Stimulated activated CD8-positive, alpha-beta memory T cell treated with anti-CD3 and anti-CD28 coated beads, Interleukin-12 subunit alpha, Interleukin-12 subunit beta, amount 100 ng/mL, for 24 hours (primary cell): Measurements from ENCODE around the gene STEAP4.
"Not testable (repeated sequence)": the region's sequence is repeated elsewhere in the genome, so short reads cannot be mapped to it uniquely, and the experiment has no call there.

ENCODE experiments used
- DNase-seq: peaks from one replicate; pipeline ENCODE4 v3.0.0-alpha.2; 2020; ENCODE audit errors: extremely low read depth

Gene STEAP4

DNA sequence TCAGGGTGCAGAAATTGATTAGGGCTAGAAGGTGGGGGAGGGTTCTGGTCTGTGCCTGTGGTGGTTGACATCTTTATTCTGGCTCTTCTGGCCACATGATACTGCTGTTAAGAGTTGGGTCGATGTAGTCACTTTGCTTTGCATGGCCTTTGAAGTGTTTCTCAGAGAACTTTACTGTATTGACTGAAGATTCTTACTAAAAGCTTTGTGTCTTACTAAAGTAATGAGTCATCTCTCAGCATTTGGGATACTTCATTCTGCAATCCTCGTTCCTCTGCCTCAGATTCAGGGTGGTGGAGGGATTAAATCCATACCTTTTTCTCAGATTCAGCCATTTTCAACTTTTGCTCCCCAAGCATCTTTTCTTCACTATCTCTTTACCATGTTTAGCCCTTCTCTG, 38.6 kb downstream of the STEAP4 start:
- no peak for DNase-seq

DNA sequence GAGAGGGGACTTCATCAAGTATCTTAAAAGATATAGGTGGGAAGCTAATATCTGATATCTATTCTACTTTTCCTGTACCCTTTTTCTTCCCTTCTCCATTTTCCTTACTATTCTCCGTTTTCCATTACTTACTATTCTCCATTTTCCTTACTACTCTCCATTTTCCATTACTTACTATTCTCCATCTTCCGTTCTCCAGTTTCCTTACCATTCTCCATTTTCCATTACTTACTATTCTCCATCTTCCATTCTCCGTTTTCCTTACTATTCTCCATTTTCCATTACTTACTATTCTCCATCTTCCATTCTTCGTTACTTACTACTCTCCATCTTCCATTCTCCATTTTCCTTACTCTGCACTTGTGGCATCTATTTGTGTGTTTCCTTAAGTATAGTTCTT, 39.3 kb downstream of the STEAP4 start:
- DNase-seq, result no peak

DNA sequence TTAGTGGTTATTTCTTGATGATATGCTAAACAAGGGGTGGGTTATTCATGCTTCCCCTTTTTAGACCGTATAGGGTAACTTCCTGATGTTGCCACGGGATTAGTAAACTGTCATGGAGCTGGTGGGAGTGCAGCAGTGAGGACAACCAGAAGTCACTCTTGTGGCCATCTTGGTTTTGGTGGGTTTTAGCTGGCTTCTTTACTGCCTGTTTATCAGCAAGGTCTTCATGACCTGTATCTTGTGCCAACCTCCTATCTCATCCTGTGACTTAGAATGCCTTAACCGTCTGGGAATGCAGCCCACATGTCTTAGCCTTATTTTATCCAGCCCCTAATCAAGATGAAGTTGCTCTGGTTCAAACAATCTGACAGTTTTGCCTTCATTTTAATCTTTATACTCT, 41.7 kb downstream of the STEAP4 start:
- not testable (repeated sequence) for DNase-seq

DNA sequence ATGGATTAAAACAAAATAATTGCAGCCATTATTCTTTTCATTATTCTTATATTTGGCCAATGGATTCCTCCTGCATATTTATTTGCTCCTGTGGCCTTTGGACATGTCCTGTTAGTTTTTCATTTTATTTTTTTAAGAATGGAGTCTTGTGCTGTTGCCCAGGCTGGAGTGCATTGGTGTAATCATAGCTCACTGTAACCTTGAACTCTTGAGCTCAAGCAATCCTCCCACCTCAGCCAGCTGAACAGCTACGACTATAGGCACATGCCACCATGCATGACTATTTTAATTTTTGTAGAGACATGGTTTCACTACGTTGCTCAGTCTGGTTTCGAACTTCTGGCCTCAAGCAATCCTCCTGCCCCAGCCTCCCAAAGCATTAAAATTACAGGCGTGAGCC, 44.1 kb downstream of the STEAP4 start:
- no peak for DNase-seq

DNA sequence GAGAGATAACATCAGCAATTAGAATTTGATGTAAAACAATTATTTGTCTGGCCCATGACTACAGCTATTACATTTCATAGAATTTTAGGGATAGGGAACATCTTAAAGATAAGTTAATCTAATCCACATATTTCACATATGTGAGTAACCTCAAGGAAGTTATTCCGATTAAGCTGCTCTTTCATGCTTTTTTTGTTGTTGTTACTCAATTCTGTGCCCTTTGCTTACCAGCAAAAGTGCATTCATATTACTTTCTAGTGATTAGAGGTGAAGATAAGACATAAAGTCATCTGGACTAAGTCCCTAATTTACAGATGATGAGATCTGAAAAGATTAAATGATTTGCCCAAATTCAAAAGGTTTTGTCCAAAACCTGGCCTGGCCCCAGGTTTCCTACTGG, 46.0 kb downstream of the STEAP4 start:
- DNase-seq, result no peak

DNA sequence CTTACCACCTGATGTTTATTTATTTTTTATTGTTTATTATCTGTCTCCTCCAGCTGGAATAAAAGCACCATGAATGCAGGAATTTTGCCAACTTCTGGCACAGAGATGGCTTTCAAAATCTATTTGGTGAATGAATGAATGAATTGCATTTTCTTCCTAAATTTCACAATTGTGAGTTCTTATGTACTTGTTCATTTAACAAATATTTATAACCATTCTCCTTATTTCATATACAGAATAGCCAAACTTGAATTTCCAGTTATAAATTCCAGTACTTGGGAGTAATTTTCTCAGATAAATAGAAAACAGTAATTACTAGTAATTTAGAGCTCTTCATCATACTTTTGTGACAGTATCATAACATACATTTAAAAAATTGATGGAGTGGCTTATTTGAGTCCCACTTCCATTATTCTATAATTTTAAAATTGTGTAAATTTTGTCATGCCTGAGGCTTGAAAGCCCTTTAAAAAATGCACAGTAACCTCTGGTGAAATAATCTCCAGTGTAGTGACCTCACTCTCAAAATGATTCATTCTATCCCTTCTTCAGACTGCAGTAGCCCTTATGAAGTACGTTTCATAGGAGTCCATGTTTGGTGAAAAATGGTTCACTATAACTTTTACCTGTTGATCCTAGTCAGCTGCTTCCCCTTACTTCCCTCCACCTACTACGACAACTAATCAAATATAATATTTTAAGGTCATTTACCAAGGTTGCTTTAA, 46.9 kb downstream of the STEAP4 start:
- no peak for DNase-seq

DNA sequence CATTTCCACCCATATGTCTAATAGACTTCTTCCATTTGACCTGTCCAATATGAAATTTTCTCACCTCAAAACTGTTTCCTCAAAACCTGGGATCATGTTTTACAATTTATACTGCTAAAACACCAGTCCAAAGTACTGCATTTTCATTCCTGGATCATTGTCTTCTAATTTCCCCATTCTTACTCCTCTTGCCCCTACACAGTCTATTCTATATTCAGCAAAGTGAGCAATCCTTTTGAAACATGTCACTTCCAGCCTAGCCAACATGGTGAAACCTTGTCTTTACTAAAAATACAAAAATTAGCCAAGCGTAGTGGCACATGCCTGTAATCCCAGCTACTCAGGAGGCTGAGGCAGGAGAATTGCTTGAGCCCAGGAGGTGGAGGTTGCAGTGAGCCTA, 48.4 kb downstream of the STEAP4 start:
- not testable (repeated sequence) for DNase-seq

DNA sequence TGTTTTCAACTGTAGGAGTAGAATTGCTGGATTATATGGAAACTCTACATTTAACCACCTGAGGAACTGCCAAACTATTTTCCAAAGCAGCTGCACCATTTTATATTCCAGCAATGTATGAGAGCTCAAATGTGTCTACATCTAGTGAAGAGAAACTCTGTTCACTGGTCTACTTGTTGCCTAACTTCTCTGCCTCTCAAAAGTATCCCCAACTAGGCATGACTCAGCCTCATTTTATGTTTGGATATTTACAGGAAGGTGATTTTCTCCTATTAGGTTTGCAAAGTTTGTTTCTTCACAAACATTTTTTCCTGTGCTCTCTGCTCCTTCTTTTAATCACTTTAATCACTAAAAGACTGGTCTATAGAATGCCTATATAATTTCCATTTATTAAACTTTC, 49.8 kb downstream of the STEAP4 start:
- no peak for DNase-seq

DNA sequence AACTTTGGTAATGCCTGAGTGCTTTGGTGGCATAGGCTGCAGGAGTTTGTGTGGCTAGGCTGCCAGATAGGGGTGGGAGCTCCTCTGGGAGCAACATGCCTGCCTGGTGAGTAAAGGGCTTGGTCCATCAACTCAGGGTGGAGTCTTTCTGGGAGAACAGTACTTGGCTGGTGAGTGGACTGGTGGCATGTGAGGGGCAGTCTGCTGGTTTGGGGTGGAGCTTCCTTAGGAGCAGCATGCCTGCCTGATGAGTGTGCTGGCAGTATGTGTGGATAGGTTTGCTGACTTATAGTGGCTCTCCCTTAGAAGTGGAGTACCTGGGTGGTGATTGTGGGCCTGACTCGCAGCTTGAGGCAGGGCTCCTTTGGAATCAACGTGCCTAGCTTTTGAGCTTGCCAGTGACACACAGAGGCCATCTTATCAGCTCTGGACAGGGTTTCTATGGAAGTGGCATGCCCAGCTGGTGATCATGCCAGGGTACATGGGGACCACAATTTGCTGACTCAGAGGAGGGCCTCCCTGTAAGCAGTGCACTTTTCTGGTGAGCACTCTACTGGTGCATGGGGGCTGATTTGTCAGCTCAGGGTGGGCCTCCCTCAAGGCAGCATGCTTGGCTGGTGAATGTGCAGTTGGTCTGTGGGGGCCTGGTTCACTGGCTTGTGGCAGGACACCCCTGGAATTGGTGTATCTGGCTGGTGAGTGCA, 51.8 kb downstream of the STEAP4 start:
- DNase-seq, result no peak

DNA sequence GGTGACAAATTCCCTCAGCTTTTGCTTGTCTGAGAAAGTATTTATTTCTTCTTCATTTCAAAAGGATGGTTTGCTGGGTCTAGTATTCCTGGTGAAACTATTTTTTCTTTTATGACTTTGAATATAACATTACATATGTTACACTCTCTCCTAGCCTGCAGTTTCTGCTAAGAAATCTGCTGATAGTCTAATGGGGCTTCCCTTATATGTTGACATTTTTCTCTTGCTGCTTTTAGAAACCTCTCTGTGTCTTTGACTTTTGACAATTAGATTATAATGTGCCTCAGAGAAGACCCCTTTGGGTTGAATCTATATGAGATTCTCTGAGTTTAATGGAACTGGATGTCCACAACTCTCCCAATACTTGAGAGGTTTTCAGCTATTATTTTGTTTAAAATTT, 53.1 kb downstream of the STEAP4 start:
- no peak for DNase-seq

DNA sequence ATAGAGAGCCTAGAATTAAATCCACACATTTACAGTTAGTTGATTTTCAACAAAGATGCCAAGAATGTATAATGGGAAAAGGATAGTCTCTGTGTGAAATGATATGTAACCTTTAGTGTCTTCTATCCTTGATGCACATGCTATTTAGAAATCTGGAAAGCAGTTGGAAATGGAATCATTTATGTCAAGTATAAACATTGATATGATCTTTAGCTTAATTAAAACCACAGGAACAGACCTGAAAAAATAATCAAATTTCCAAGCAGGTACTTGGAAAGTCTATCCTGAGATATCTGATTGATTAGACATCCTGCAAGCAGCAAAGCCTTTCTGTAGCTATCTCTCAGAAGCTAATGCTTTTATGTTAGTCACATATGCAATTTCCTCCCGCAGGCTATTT, 62.4 kb downstream of the STEAP4 start:
- no peak for DNase-seq

DNA sequence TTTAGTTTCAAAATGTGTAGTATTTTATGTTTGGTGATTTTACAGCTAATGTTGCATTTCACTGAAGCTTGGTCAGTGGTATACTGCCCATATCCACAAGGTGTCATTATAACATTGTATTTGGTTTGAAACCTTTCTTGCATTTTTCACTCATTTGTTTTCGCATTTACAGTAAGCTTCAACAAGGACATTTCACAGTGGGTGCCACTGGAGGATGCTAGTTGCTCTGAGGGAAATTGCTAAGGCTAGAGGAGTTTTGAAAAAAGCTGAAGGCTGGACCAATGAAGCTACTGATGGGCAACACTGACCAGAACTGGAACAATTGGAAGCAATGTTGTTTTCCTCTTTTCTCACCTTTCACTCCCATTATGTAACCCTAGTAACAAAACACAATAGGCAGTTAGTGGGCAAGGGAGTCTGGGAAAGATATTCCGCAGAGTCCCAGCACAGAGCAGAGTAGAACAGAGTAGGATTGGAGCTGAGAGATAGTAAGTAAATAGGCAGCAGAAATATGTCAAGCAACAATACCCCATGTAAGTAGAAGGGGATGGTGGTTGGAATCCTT, 63.3 kb downstream of the STEAP4 start:
- no peak for DNase-seq

DNA sequence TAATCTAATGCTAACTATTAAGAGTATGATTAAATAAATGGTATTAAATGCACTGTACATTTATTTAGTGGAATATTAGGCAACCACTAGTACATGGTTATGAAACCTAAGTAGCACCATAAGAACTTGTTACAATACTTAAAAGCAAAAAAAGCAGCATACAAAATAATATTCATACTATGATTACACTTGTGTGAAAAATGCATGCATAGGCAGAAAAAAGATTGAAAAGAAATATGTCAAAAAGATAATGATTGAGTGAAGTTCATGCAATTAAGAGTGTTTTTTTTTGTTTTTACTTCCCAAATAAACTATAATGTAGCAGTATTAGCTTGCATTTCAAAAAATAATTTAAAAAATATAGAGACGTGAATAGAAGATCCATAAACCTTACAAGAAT, 66.8 kb downstream of the STEAP4 start:
- DNase-seq, result no peak

DNA sequence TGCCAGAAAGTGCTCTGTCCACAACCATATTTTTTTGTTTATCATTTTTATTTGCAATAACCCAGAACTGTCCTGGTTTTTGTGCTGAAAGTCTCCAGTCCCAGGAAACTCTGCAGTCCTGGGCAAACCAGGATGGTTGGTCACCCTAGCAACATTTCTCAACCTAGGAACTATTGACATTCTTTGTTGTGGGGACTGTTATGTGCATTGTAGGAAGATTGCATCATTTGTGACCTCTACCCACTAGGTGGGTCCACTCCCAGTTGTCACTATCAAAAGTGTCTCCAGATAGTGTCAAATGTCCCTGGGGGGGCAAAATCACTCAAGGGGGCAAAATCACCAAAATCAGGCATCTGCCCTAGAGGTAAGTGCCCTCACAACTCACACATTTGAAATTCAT, 72.9 kb downstream of the STEAP4 start:
- no peak for DNase-seq

DNA sequence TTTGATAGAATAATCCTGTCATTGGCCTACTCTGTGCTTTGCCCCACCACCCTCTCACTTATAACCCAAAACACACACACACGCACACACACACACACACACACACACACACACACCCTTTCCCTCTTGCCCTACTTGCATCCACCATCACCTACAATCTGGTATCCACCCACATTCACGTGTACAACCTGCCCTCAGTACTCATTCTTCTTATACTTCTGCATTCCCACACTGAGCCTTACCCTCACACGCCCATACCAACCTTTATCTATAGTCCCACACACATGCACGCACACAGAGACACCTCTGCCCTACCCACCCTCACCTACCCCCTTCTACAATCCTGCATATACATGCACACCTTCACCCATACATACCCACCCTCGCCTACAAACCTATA, 76.0 kb downstream of the STEAP4 start:
- DNase-seq, result no peak

DNA sequence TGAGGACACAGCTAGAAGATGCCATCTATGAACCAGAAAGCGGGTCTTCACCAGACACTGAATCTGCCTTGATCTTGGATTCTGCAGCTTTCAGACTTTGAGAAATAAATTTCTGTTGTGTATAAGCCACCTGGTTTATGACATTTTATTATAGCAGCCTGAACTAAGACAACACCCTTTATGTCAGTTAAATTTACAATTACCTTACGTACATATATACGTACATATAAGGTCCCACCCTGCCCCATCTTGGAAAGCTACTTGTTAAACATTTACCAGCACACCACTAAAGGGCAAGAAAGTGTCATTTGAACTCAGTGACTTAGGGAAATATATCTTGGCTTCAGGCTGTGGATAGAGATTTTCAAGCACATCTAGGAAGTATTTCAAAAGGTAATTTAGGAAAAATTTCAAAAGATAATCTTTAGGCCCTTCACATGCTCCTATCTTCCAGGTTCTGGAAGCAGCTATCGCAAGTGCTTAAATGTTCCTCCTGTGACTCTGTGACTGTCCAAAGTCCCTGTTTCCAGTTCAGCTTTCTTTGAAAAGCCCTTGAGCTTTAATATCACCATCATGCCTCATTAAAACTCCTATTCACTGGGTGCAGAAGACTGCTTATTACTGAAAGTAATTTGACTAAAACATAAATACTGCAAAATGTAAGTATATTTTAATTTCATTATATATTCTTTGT, 77.2 kb downstream of the STEAP4 start:
- DNase-seq, result no peak

DNA sequence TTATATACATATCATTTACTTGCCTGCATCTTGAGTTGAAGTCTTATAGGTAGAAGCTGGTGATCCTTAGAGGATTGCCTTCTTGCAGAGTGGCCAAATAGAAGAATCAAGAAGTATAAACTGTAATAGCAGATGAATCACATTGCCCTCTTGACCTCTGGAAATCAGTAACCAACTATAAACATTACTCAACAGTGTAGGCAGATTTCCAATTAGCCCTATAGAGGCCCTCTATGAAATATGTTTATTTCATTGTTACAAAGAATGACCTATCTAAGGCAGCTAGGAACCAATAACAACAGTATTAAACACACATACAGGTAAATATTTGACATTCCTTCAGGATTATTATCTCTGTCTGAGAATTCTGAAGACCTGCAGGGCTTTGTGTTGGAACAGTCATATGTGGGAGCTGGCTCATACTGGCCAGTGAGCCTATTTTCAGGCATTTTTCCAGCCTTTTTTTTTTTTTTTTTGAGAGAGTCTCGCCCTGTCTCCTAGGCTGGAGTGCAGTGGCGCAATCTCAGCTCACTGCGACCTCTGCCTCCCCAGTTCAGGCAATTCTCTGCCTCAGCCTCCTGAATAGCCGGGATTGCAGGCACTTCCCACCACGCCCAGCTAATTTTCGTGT, 79.7 kb downstream of the STEAP4 start:
- DNase-seq, result no peak

DNA sequence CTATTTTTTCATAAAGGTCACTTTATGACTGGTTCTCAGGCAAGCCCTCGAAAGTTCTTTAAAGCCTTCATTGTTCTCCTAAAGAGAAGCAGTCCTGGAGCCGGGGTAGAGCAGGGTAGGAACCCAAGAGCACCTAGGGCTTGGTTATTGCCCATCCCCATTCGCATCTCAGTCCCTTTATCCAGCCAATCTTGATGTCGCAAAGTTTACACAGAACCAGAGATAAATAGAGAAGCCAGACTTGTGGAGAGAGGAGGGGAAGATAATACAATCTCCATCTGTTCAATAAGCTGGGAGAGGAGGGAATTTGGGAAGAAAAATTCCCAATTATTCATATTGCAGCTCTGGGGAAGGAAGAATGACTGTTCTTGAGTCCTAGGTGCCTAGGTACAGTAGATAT, 80.5 kb downstream of the STEAP4 start:
- no peak for DNase-seq

DNA sequence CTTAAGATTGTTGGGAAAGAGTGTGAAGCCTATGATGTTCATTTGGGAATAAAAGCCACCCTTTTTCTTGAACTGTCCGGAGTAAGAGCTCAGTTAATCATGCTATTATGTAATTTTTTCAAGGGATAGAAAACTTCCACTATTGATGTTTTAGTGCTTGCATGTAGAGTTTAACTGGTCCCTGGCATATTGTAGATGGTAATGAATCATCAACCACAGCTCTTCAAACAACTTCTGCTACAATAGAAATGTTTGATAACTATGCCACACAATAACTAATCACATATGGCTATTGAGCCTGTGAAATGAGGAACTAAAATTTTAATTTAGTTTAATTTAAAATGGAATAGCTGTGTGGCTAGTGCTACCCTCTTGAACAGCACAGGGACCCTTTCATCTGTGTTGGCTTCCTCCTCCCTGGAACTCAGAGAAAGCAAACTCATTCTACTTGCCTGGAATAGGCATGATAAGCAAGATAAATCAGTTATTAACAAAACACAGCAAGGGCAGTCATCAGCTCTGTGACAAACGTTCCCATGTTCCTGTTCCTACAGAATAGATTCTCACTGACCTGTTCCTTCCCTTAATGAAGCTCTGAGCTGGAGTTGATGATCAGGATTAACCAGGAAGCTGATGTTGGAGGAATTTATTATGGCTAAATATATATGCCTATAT, 82.0 kb downstream of the STEAP4 start:
- no peak for DNase-seq

DNA sequence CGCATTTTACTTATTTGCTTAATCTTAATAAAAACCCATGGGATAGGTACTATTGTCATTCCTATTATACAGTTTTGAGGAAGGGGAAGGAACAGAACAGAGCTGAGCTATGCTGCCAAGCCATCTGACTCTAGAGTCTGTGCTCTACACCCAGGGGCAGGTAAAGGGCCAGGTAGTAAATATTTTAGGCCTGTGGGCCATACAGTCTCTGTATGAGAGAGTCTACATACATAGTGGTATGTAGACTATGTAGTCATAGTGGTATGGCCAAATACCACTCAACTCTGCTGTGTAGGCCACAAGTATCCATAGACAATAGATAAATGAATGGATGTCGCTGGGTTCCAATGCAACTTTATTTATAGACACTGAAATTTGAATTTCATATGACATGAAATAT, 83.4 kb downstream of the STEAP4 start:
- DNase-seq, result no peak
